22Rv1 (cell line): ENCODE data around the gene LIN28A.
A peak's percentile ranks its signal among the peaks of the same experiment; 100 is the strongest.

Source experiments
- H3K27ac ChIP-seq: fragments of 450-650 bp; 2 replicates; pipeline ENCODE4 v1.5.1; 2017
- ZFX ChIP-seq: fragments of 450-650 bp; IDR thresholded peaks from 2 replicates; pipeline ENCODE4 v1.6.1; 2017; ENCODE audit warnings: antibody characterized with exemption, borderline replicate concordance
- TF ChIP-seq, protein P1 (sequence below): fragments of 450-650 bp; IDR thresholded peaks from 2 replicates; pipeline ENCODE4 v1.5.1; 2017; ENCODE audit warnings: mild to moderate bottlenecking

Gene LIN28A, protein sequence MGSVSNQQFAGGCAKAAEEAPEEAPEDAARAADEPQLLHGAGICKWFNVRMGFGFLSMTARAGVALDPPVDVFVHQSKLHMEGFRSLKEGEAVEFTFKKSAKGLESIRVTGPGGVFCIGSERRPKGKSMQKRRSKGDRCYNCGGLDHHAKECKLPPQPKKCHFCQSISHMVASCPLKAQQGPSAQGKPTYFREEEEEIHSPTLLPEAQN

DNA sequence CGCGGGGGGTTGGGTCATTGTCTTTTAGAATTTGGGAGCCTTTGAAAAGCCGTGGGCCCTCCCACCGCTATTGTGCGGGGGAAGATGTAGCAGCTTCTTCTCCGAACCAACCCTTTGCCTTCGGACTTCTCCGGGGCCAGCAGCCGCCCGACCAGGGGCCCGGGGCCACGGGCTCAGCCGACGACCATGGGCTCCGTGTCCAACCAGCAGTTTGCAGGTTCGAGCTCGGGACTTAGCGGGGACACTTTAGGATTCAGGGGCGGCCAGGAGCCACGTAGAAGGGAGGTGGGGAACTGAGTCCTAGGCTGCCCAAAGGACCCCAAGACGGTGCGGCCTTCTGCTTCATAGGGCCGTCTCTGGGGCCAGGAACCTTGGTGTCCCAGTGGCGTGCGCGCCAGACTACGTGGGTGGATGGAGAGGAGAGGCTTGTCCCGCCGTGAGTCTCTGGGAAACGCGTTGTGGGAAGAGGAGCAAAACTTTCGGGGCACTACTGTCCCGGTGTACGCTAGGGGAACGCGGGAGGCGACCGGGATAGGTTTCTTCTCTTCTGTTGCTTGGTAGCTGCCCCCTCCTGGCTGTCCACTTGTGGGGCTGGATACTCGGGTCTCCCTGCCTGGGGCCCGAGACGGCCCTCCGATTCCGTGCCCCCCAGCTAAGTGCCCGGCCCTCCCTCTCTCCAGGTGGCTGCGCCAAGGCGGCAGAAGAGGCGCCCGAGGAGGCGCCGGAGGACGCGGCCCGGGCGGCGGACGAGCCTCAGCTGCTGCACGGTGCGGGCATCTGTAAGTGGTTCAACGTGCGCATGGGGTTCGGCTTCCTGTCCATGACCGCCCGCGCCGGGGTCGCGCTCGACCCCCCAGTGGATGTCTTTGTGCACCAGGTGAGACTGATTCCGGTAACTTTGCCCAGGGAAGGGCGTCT, at the start of gene LIN28A:
Gene LIN28A, plus strand, starts transcription at position 112 of the 918 bp plus-strand sequence. Its CDS starts 75 bp downstream, at position 187.
- TF ChIP-seq, protein P1, sequence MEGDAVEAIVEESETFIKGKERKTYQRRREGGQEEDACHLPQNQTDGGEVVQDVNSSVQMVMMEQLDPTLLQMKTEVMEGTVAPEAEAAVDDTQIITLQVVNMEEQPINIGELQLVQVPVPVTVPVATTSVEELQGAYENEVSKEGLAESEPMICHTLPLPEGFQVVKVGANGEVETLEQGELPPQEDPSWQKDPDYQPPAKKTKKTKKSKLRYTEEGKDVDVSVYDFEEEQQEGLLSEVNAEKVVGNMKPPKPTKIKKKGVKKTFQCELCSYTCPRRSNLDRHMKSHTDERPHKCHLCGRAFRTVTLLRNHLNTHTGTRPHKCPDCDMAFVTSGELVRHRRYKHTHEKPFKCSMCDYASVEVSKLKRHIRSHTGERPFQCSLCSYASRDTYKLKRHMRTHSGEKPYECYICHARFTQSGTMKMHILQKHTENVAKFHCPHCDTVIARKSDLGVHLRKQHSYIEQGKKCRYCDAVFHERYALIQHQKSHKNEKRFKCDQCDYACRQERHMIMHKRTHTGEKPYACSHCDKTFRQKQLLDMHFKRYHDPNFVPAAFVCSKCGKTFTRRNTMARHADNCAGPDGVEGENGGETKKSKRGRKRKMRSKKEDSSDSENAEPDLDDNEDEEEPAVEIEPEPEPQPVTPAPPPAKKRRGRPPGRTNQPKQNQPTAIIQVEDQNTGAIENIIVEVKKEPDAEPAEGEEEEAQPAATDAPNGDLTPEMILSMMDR = no peak
- peak within 1 kb of the TSS; percentile 45 for H3K27ac ChIP-seq

DNA sequence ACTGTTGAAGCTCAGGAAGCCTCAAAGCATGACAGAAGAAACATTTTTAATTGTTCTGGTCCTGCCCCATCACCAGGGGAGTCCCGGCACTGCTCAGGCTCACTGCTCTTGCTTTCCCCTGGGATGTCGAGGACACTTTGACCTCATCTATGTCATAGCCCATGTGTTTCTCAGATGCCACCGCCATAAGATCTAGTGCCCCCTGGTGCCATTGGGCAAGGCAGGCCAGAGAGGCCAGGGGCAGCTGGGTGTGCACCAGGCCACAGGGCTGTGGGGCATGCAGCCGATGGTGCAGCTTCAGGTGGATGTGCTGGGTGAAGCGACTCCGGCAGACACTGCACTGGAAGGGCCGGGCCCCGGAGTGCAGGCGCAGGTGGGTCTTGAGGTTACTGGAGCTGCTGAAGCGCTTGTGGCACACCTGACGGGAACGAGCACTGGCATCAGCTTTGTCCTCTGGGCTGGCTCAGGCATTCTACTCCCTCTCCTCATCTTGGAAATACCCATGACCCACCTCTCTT, 49.0 kb upstream of the LIN28A start:
- TF ChIP-seq ZFX = no peak
- TF ChIP-seq, protein P1 = peak; percentile 18
- no peak overlapping the region for H3K27ac ChIP-seq

DNA sequence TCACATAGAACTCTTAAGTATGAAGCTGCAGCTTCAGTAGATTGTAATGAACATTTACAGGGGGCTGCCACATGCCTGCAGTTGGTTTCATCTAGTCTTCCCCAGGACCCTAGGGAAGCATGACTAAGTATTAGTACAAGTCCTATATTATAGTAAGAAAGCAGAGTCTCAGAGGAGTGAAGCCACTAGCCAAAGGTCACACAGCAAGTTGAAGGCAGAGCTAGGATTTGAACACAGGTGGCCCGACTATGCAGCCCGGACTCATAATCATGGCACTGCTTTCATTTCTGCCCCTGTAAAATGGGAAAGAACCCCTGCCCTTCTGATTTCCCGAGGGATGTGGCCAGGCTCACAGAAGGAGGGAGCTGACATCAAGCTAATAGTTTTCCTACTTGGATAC, 48.3 kb upstream of the LIN28A start:
- no peak overlapping the region for H3K27ac ChIP-seq
- TF ChIP-seq, protein P1 = no peak
- no peak for TF ChIP-seq ZFX

DNA sequence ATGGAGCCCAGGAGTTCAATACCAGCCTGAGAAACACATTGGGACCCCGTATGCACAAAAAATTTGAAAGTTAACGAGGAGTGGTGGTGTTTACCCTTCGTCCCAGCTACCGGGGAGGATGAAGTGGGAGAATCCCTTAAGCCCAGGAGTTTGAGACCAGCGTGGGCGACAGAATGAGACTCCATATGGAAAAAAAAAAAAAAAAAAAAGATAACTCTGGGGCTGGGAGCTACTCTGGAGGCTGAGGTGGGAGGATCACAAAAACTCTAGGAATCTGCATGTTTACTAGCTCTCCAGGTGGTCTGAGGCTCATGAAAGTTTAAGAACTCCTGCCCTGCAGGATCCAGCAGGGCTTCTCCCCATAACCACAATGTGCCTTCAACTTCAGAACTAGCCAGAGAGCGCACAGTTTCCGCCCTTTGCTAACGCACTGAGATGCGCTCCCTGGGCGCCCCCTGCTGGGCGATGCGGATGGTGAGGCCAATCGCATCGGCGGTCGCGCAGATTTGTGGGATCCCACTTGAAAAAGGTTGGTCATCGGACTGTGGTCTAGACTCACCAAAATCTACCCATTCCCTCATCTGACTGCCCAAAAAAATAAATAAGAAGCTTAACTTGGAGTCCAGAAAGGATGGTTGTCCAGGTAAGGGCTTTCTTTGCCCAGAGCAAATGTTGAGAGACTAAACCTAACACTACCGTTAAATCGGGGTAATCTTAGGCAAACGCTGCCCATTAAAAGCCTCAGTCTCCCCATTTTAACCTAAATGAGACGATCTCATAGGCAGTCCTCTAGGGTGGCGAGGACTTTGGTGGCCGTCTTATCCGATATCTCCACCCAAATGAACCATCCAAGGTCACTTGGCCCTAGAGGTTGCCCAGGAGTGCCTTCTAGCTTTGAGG, 46.8 kb upstream of the LIN28A start:
- no peak overlapping the region for H3K27ac ChIP-seq
- no peak for TF ChIP-seq ZFX
- TF ChIP-seq, protein P1 = peak; percentile 99

DNA sequence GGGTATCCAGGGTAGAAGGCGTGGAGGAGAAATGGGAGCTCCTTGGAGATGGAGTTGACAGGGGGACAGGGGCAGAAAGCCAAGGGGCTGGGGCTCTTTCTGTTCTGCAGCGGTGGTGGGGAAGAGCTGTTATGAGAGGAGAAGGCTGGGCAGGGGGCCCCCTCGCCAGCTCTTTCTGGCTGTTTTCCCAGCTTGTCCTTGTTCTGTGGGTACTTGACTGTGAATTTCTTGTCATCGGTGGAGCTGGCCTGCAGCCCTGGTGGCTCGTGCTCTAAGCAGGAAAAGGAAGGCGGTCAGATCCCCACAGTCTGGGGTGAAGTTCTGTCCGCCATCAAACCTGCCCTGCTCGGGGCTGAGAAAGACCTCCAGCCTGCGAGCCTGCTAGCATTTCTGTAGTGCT, 45.7 kb upstream of the LIN28A start:
- no peak overlapping the region for H3K27ac ChIP-seq
- TF ChIP-seq, protein P1 = no peak
- no peak for TF ChIP-seq ZFX

DNA sequence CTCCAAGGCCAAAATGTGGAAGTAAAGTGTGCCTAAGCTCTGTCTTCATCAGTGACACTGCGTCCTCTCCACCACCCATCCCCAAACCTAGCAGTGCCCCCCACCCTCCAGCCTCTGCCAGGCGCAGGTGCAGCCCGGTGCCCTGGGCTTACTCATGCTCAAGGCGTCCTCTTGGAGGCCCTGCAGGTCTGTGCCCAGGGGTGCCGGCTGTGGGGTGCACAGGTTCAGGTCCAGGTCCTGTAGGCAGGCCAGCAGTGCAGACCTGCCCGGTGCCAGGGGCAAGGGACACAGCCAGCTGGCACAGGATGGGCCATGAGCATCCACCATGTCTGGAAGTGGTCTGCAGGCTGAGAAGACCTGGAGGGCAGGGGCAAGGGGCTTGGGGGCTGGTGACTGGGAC, 43.2 kb upstream of the LIN28A start:
- H3K27ac ChIP-seq = no peak overlapping the region
- TF ChIP-seq, protein P1 = no peak
- TF ChIP-seq ZFX = no peak
